Heart right ventricle (tissue), 16 donors: ENCODE measurements around the gene SLC23A1. TPM values are rescaled to one million over a fixed set of nuclear protein-coding genes. Genes with fewer than 3 reads are reported as not detected.

Experiments
- ATAC-seq, 8 donors: fragments of 200-7000 bp; cut with Tn5 transposase; one replicate each; pipeline ENCODE4 v1.9.1; 2020; ENCODE audit warnings: mild to moderate bottlenecking in 8 of 8, moderate library complexity in 8 of 8, moderate number of reproducible peaks in 1 of 8
- DNase-seq, 2 donors: peaks; one replicate each; pipeline ENCODE4 v3.0.0-alpha.2; 2020
- H3K27ac ChIP-seq, 10 donors: fragments of 200-600 bp; sonication (generic) in 2 of 10; one replicate each; pipeline versions ENCODE4 v1.5.0 to v1.8.0; 2020 to 2022; ENCODE audit warnings: mild to moderate bottlenecking in 3 of 10
- H3K27me3 ChIP-seq, 7 donors: fragments of 200-600 bp; one replicate each; pipeline ENCODE4 v1.8.0; 2021 to 2022; ENCODE audit warnings: mild to moderate bottlenecking in 2 of 7
- H3K36me3 ChIP-seq, 9 donors: fragments of 200-600 bp; sonication (generic) in 1 of 9; one replicate each; pipeline versions ENCODE4 v1.5.0 to v1.8.0; 2020 to 2022; ENCODE audit warnings: mild to moderate bottlenecking in 2 of 9
- H3K4me1 ChIP-seq, 9 donors: fragments of 200-600 bp; sonication (generic) in 1 of 9; one replicate each; pipeline versions ENCODE4 v1.5.0 to v1.8.0; 2020 to 2022; ENCODE audit warnings: mild to moderate bottlenecking in 4 of 9
- H3K4me3 ChIP-seq, 10 donors: fragments of 200-600 bp; sonication (generic) in 2 of 10; one replicate each; pipeline versions ENCODE4 v1.5.0 to v1.8.0; 2020 to 2022; ENCODE audit warnings: mild to moderate bottlenecking in 7 of 10, moderate library complexity in 2 of 10
- H3K9me3 ChIP-seq, 11 donors: fragments of 200-600 bp in 10 of 11; sonication (generic) in 2 of 11; one replicate each; pipeline versions ENCODE4 v1.5.0 to v1.8.0; 2013 to 2022; ENCODE audit warnings: mild to moderate bottlenecking in 2 of 11, control low read depth in 1 of 11, moderate library complexity in 1 of 11
- CTCF ChIP-seq, 9 donors: fragments of 200-600 bp; sonication (generic) in 2 of 9; IDR thresholded peaks; one replicate each; pipeline versions ENCODE4 v1.5.0 to v1.8.0; 2021 to 2022; ENCODE audit warnings: antibody characterized with exemption in 9 of 9, mild to moderate bottlenecking in 5 of 9, moderate library complexity in 1 of 9
- WGBS, 2 donors: extraction: QIAGEN DNeasy Blood & Tissue Kit; methylation state at CpG; one replicate each; pipeline ENCODE4 v1.1.7; 2013; ENCODE audit warnings: inconsistent platforms in 1 of 2; 5-methylcytosine and 5-hydroxymethylcytosine counted together
- intact Hi-C, 10 donors: fragments of 100-400 bp; cut with DNase I; formaldehyde crosslinking; loops; one replicate each; pipeline versions ENCODE4 v1.11.1 to v1.14.2; 2022
- long read RNA-seq, 3 donors: library from polyadenylated mRNA; unstranded; transcript quantifications; one replicate each; pipeline ENCODE4 v2.0.0, GENCODE V29; 2020 to 2021
- polyA plus RNA-seq, 2 donors: library from polyadenylated mRNA; stranded (reverse); fragments of 200-250 nt; gene quantifications; one replicate each; pipeline ENCODE4 v1.2.3, GENCODE V29; 2013
- total RNA-seq, 10 donors: library from RNA; stranded (reverse); fragmentation: NEBNext Ultra II Directional in 3 of 10; extraction: Animal tissue kit (Norgen Biotek cat#: 25700) in 3 of 10; gene quantifications; one replicate each; pipeline versions ENCODE4 v1.2.1 to v1.2.4, GENCODE V29; 2021 to 2023
- donor health status: Arrhythmogenic right ventricular cardiomyopathy.
- donor health status: ischemic (EF 13 %, LVEDD 7.1; RV severe dilation, severe dysfunction).
- donor health status: healthy with polysubstance abuse.
- donor health status: DM: no; HTN: yes; CAD: no.
- donor health status: DM: no; HTN: no; CAD: no.
- donor health status: ischemic (EF 25% LVEDD 6.9; RV normal size, moderate dysfunction).
- donor health status: ischemic (EF 25% LVEDD 5.7; RV mildly dilated, moderate dysfunction).
- donor health status: healthy.
- donor health status: DM: yes; HTN: yes; CAD: no.
- donor health status: Ischemic cardiomyopathy.
- donor health status: ischemic (EF 35%, LVEDD 5.7; RV mildly dilated, moderate dysfunction).
- donor health status: nonischemic (EF 11% LVEDD 7.7; RV severe dilation, severe dysfunction).
- donor health status: DM: yes; HTN: yes; CAD: no.
- donor health status: PGD.
- donor health status: ischemic (EF 29% LVEDD 5.4; RV normal size, mild dysfunction).
- donor health status: nonischemic (EF 23%, LVEDD 6.1; RV moderate dilation, normal function).

SLC23A1 gene
- total RNA-seq (under 1 TPM in 1 of 10 donors, not detected in 9; 0.19 TPM), polyA plus RNA-seq (not detected)
- long read RNA-seq, donor 1 = 0 reads
- long read RNA-seq, donor 2 = 0 reads
- long read RNA-seq, donor 3 = 0 reads

GRCh38 chr5:139383275-139383992 is at the start of gene SLC23A1:
SLC23A1 (minus strand) TSS chr5:139383297; CDS start chr5:139383253, 44 bp downstream.
- Histone ChIP-seq H3K36me3 (no peaks in the 10 kb centered on the region), H3K27ac (peak within 1 kb of the TSS in 3 of 10 donors; percentile 72 to 86 (median 78)), H3K9me3 (no peaks in the 10 kb centered on the region), H3K27me3 (no peaks in the 10 kb centered on the region), H3K4me3 (no peak within 1 kb of the TSS), H3K4me1 (peaks cover 0 to 36% (median 21%) of the 10 kb centered on the region in 9 donors)
- no peak for DNase-seq
- intact Hi-C loops = no loop called here
- 76 to 77% methylated on average over 10 of the region's 10 CpGs for WGBS, 2 donors
- no peak for ATAC-seq
- TF ChIP-seq CTCF (IDR thresholded peaks at IDR 0.05) = no peak

GRCh38 chr5:139431706-139432105 is 48.6 kb upstream of the SLC23A1 start:
- 85% methylated on average over 1 of the region's 1 CpG for WGBS, 2 donors
- intact Hi-C loops = no loop called here
- DNase-seq (no peak), ATAC-seq (no peak)
- Histone ChIP-seq H3K27ac (no peak overlapping the region), H3K36me3 (peaks cover 0 to 99% (median 38%) of the 10 kb centered on the region in 9 donors), H3K4me3 (no peak overlapping the region), H3K9me3 (no peaks in the 10 kb centered on the region), H3K27me3 (no peaks in the 10 kb centered on the region), H3K4me1 (no peaks in the 10 kb centered on the region)
- no peak for TF ChIP-seq CTCF (IDR thresholded peaks at IDR 0.05)

DNA sequence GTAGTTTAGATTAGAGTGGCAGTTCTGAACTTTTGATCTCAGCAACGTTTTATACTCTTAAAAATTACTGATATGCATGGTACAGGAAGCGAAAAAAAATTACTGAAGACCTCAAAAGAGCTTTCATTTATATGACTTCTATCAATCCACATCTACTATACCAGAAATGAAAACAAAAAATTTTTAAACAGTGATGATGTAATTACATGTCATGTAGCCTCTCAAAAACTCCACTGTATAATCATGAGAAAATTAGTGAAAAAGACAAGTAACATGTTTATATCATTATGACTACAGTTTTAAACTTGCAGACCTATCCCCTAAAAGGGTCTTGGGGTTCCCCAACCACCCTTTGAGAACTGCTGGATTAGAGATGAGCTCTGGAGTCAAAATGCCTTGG is 46.9 kb upstream of the SLC23A1 start:
- H3K4me1 ChIP-seq = no peaks in the 10 kb centered on the region
- no peak overlapping the region for H3K27ac ChIP-seq
- no peaks in the 10 kb centered on the region for H3K9me3 ChIP-seq
- ATAC-seq = no peak
- TF ChIP-seq CTCF (IDR thresholded peaks at IDR 0.05) = no peak
- no peak for DNase-seq
- intact Hi-C loops = no loop called here
- H3K36me3 ChIP-seq = peaks cover 0 to 100% (median 37%) of the 10 kb centered on the region in 9 donors
- WGBS, 2 donors = 78 to 83% methylated on average over 2 of the region's 2 CpGs
- H3K27me3 ChIP-seq = no peaks in the 10 kb centered on the region
- H3K4me3 ChIP-seq = no peak overlapping the region

- no peaks in the 10 kb centered on the region for H3K9me3 ChIP-seq
- DNase-seq (no peak), ATAC-seq (no peak)
- H3K27ac ChIP-seq = no peak overlapping the region
- peaks cover 0 to 98% (median 28%) of the 10 kb centered on the region in 9 donors for H3K36me3 ChIP-seq
- H3K4me3 ChIP-seq = no peak overlapping the region
- intact Hi-C loops = loop anchor here in 7 of 10 donors (1.0 to 10.0 kb wide), 5 partner anchors 82 to 338 kb away; no protein-coding TSS in a partner anchor
- TF ChIP-seq CTCF (IDR thresholded peaks at IDR 0.05) = no peak
- H3K4me1 ChIP-seq = peaks cover 0 to 3% (median 0%) of the 10 kb centered on the region in 9 donors
- 69 to 82% methylated on average over 8 of the region's 8 CpGs for WGBS, 2 donors
- no peaks in the 10 kb centered on the region for H3K27me3 ChIP-seq
These were observed 43.2 kb upstream of the SLC23A1 start for GRCh38 chr5:139426203-139426885.
